Limb (tissue), 2 donors: ENCODE data around the gene ADH1A.
"Not testable (repeated sequence)": the region's sequence is repeated elsewhere in the genome, so short reads cannot be mapped to it uniquely, and the experiment has no call there.

Source experiments
- DNase-seq, 2 donors: peaks; one replicate each; pipeline ENCODE4 v3.0.0-alpha.2; 2016; ENCODE audit errors: extremely low spot score in 2 of 2

Gene ADH1A

DNA sequence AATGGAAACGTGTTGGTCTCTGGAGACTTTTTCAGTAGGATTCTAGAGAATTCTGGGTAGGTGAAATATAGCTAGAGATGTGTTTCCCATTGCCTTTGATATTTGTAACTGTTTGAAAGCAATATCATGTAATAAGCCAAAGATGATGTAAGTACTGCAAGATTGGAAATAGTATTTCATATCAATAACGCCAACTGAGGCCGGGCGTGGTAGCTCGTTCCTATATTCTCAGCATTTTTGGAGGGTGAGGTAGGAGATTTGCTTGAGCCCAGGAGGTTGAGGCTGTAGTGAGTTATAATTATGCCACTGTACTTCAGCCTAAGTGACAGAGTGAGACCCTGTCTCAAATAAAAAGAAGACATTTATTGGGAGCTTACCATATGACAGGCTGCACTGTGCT lies 9.5 kb downstream of the ADH1A start:
- DNase-seq = no peak

DNA sequence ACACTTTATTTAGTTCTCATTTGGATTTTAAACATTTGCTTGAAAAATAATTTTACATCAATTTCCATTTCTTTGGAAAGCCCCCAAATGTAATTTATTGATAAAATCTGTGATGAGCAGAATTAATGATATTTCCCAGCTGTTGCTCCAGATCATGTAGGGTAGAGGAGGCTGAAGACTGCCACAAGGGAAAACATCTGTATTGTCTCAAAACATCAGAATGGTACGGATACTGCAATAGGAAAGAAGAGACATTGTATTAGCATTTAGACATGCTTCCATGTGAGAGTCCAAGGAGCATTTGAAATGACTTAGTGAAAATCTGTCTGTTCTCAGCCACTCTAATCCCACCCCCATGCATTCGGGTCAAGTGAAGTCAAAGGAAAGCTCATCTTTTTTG lies 14.4 kb downstream of the ADH1A start:
- DNase-seq = peak in 1 of 2 donors; percentile 28

GRCh38 chr4:99275885-99276284 lies 14.9 kb downstream of the ADH1A start:
- no peak for DNase-seq

DNA sequence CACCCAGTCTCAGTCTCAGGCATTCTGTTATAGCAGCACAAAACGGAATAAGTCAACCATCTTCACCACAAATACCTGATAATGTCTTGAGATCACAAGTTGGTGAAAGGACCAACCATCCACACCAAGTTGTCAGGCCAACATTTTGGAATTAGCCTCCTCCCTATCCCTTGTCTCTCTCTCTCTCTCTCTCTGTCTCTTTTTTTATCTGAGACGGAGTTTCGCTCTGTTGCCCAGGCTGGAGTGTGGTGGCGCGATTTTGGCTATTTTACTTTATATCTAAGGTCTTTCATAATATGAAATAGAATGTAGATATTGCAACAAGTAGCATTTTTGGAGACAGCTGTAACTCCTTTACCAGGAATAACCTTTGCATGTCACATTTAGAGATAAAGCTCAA lies 15.7 kb downstream of the ADH1A start:
- no peak for DNase-seq

DNA sequence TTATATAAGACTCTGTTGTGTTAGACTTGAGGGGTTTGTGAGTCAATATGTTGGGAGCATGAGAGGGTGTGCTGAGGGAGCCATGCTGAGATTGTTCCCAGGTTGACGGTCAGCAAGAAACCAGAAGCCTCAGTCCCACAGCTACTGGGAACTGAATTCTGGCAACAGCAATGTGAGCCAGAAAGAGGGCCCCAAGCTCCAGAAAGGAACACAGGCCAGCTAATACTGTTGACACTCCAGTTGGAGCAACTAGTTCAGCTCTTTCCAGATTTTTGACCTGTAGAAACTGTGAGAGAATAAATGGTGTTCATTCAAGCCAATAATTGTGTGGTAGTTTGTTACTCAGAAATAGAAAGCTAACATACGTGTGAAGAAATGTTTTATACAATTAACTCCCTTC lies 17.1 kb downstream of the ADH1A start:
- no peak for DNase-seq

- no peak for DNase-seq
These were observed 25.9 kb downstream of the ADH1A start for GRCh38 chr4:99264927-99265326.

GRCh38 chr4:99252746-99253145 lies 38.0 kb downstream of the ADH1A start:
- no peak for DNase-seq

- DNase-seq = no peak
These were observed 42.1 kb downstream of the ADH1A start for GRCh38 chr4:99248714-99249113.

GRCh38 chr4:99235955-99236354 lies 54.8 kb downstream of the ADH1A start:
- no peak for DNase-seq

GRCh38 chr4:99234331-99235010 lies 56.3 kb downstream of the ADH1A start:
- DNase-seq = no peak

GRCh38 chr4:99233397-99233796 lies 57.4 kb downstream of the ADH1A start:
- not testable (repeated sequence) for DNase-seq

DNA sequence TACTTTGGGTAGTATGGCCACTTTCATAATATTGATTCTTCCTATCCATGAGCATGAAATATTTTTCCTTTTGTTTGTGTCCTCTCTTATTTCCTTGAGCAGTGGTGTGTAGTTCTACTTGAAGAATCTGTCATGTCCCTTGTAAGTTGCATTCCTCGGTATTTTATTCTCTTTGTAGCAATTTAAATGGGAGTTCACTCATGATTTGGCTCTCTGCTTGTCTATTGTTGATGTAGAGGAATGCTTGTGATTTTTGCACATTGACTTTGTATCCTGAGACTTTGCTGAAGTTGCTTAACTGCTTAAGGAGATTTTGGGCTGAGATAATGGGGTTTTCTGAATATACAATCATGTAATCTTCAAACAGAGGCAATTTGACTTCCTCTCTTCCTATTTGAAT lies 62.1 kb downstream of the ADH1A start:
- not testable (repeated sequence) for DNase-seq

GRCh38 chr4:99227646-99228045 lies 63.1 kb downstream of the ADH1A start:
- DNase-seq = not testable (repeated sequence)
